H9 (cell line): ENCODE measurements around the gene SLC16A11. TPM values are rescaled to one million over a fixed set of nuclear protein-coding genes. Genes with fewer than 3 reads are reported as not detected.

ENCODE experiments used
- DNase-seq: peaks from one replicate; pipeline ENCODE4 v3.0.0-alpha.2; 2017
- H2AFZ ChIP-seq: one replicate; pipeline ENCODE4 v1.6.1; 2013; ENCODE audit warnings: mild to moderate bottlenecking, low read length, control low read depth, moderate library complexity
- H2AK5ac ChIP-seq: 2 replicates; pipeline ENCODE4 v1.6.1; 2013; ENCODE audit warnings: low read length, control low read depth, mixed read lengths; ENCODE audit not compliant: insufficient read length
- H2BK120ac ChIP-seq: one replicate; pipeline ENCODE4 v1.6.1; 2013; ENCODE audit warnings: low read depth, mild to moderate bottlenecking, low read length, control low read depth, inconsistent platforms; ENCODE audit not compliant: poor library complexity, severe bottlenecking
- H2BK12ac ChIP-seq: 2 replicates; pipeline ENCODE4 v1.6.1; 2013; ENCODE audit warnings: low read length, control low read depth, mixed read lengths, low read depth; ENCODE audit not compliant: insufficient read length
- H2BK15ac ChIP-seq: 2 replicates; pipeline ENCODE4 v1.6.1; 2013; ENCODE audit warnings: low read depth, low read length, control low read depth
- H2BK20ac ChIP-seq: one replicate; pipeline ENCODE4 v1.6.1; 2013; ENCODE audit warnings: low read depth, mild to moderate bottlenecking, low read length, control low read depth, inconsistent platforms; ENCODE audit not compliant: poor library complexity, severe bottlenecking
- H2BK5ac ChIP-seq: 2 replicates; pipeline ENCODE4 v1.6.1; 2013; ENCODE audit warnings: low read length, control low read depth, mixed read lengths; ENCODE audit not compliant: insufficient read length
- H3K14ac ChIP-seq: 2 replicates; pipeline ENCODE4 v1.6.1; 2013; ENCODE audit warnings: low read length, control low read depth; ENCODE audit not compliant: insufficient read depth
- H3K18ac ChIP-seq: 2 replicates; pipeline ENCODE4 v1.6.1; 2013; ENCODE audit warnings: low read depth, mild to moderate bottlenecking, mixed read lengths, low read length, control low read depth; ENCODE audit not compliant: insufficient read length
- H3K23ac ChIP-seq: 2 replicates; pipeline ENCODE4 v1.6.1; 2013; ENCODE audit warnings: low read length, control low read depth, mixed read lengths, low read depth; ENCODE audit not compliant: insufficient read length
- H3K23me2 ChIP-seq: 2 replicates; pipeline ENCODE4 v1.6.1; 2013; ENCODE audit warnings: low read depth, mild to moderate bottlenecking, mixed read lengths, low read length, control low read depth; ENCODE audit not compliant: insufficient read length, poor library complexity, severe bottlenecking
- H3K27ac ChIP-seq: 2 replicates; pipeline ENCODE4 v1.5.1; 2013; ENCODE audit warnings: low read length, control low read depth, mixed read lengths, low read depth; ENCODE audit not compliant: insufficient read length
- H3K27me3 ChIP-seq: 2 replicates; pipeline ENCODE4 v1.6.1; 2013; ENCODE audit warnings: low read length, control low read depth, inconsistent platforms; ENCODE audit not compliant: insufficient read depth
- H3K4ac ChIP-seq: 2 replicates; pipeline ENCODE4 v1.6.1; 2013; ENCODE audit warnings: low read depth, mild to moderate bottlenecking, control low read depth, inconsistent platforms, low read length, moderate library complexity
- H3K4me1 ChIP-seq: 2 replicates; pipeline ENCODE4 v1.6.1; 2013; ENCODE audit warnings: low read length, control low read depth, inconsistent platforms; ENCODE audit not compliant: insufficient read depth
- H3K4me2 ChIP-seq: 2 replicates; pipeline ENCODE4 v1.6.1; 2013; ENCODE audit warnings: low read length, control low read depth, mixed read lengths; ENCODE audit not compliant: insufficient read length, insufficient read depth
- H3K56ac ChIP-seq: 2 replicates; pipeline ENCODE4 v1.6.1; 2013; ENCODE audit warnings: low read depth, mild to moderate bottlenecking, mixed read lengths, low read length, control low read depth; ENCODE audit not compliant: insufficient read length
- H3K79me1 ChIP-seq: 2 replicates; pipeline ENCODE4 v1.6.1; 2013; ENCODE audit warnings: low read depth, mild to moderate bottlenecking, moderate library complexity, low read length, control low read depth, inconsistent platforms; ENCODE audit not compliant: insufficient read depth, poor library complexity, severe bottlenecking
- H3K79me2 ChIP-seq: 2 replicates; pipeline ENCODE4 v1.6.1; 2013; ENCODE audit warnings: low read length, control low read depth, inconsistent platforms; ENCODE audit not compliant: insufficient read depth
- H3K9ac ChIP-seq: 2 replicates; pipeline ENCODE4 v1.6.1; 2013; ENCODE audit warnings: low read length, control low read depth, mixed read lengths; ENCODE audit not compliant: insufficient read length; ENCODE audit errors: extremely low read depth
- H3K9me3 ChIP-seq: one replicate; pipeline ENCODE4 v1.6.1; 2013; ENCODE audit warnings: low read depth, low read length, inconsistent platforms; ENCODE audit not compliant: control insufficient read depth
- H3T11ph ChIP-seq: one replicate; pipeline ENCODE4 v1.6.1; 2013; ENCODE audit warnings: mild to moderate bottlenecking, low read length, control low read depth, inconsistent platforms
- H4K20me1 ChIP-seq: one replicate; pipeline ENCODE4 v1.6.1; 2013; ENCODE audit not compliant: control insufficient read depth, insufficient read length, insufficient read depth
- H4K5ac ChIP-seq: 2 replicates; pipeline ENCODE4 v1.6.1; 2013; ENCODE audit warnings: low read depth, mild to moderate bottlenecking, mixed read lengths, low read length, control low read depth; ENCODE audit not compliant: insufficient read length
- H4K8ac ChIP-seq: replicated peaks from 2 replicates; pipeline ENCODE4 v1.6.1; 2013; ENCODE audit warnings: low read length, control low read depth, mixed read lengths, low read depth; ENCODE audit not compliant: insufficient read length
- H4K91ac ChIP-seq: 2 replicates; pipeline ENCODE4 v1.6.1; 2013; ENCODE audit warnings: low read depth, mild to moderate bottlenecking, moderate library complexity, mixed read lengths, low read length, control low read depth; ENCODE audit not compliant: insufficient read length
- H3K27ac Mint-ChIP-seq, 3 experiments: 2 replicates in 2 of 3; 3 replicates in 1 of 3; pipeline ENCODE4 v1.8.0; 2020 to 2021; ENCODE audit warnings: mixed read lengths in 3 of 3, mild to moderate bottlenecking in 1 of 3, moderate library complexity in 1 of 3
- H3K27me3 Mint-ChIP-seq: 2 replicates; pipeline ENCODE4 v1.8.0; 2021; ENCODE audit warnings: low read depth, mild to moderate bottlenecking, moderate library complexity, mixed read lengths
- H3K36me3 Mint-ChIP-seq, 3 experiments: 2 replicates in 2 of 3; 3 replicates in 1 of 3; pipeline ENCODE4 v1.8.0; 2020 to 2021; ENCODE audit warnings: low read depth in 3 of 3, mixed read lengths in 3 of 3; ENCODE audit not compliant: insufficient read depth in 1 of 3
- H3K4me1 Mint-ChIP-seq, 2 experiments: 2 replicates each; pipeline ENCODE4 v1.8.0; 2020; ENCODE audit warnings: mixed read lengths in 2 of 2
- H3K4me3 Mint-ChIP-seq, 2 experiments: 2 replicates in 1 of 2; 3 replicates in 1 of 2; pipeline ENCODE4 v1.8.0; 2020 to 2021; ENCODE audit warnings: mild to moderate bottlenecking in 2 of 2, mixed read lengths in 2 of 2, moderate library complexity in 1 of 2
- H3K9me3 Mint-ChIP-seq, 2 experiments: 2 replicates in 1 of 2; 3 replicates in 1 of 2; pipeline ENCODE4 v1.8.0; 2020; ENCODE audit warnings: mild to moderate bottlenecking in 2 of 2, mixed read lengths in 2 of 2, moderate library complexity in 1 of 2
- WGBS: extraction: QIAGEN DNeasy Blood & Tissue Kit; methylation state at CpG from one replicate; pipeline ENCODE4 v1.1.7; 2013; ENCODE audit warnings: missing lambda C conversion rate, low lambda C conversion rate, mixed read lengths; ENCODE audit not compliant: insufficient read length; ENCODE audit errors: extremely low coverage; 5-methylcytosine and 5-hydroxymethylcytosine counted together
- total RNA-seq: library from RNA; stranded (reverse); gene quantifications from 2 replicates; pipeline ENCODE4 v1.2.1, GENCODE V29; 2021
- TF ChIP-seq, protein P1 (sequence below): fragments of 200-600 bp; sonication (generic); conservative IDR thresholded peaks from 3 replicates; pipeline ENCODE4 v1.8.0; 2021; ENCODE audit warnings: antibody characterized with exemption, mild to moderate bottlenecking

SLC16A11 gene
- total RNA-seq, 1 experiment from 2014 or later = 0.13 TPM

DNA sequence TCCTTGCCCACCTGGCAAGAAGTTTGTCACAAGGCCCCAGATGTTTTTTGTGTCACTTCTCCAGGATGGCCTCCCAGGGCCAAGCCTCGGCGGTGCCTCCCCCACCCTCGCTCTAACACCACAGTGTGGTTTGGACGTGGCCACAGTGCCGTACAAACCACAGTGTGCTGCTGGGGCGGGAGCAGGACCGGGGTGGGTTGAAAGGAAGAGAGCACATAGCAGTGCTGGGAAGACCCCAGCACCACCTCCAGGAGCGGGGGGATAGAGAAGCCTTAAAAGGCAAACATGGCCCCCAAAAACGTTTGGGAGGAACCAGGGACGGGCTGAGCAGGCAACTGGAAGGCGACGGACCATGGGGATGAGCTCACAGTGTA is 26.1 kb downstream of the SLC16A11 start:
- Histone ChIP-seq H3K27ac (no peak overlapping the region), H2AFZ (no peak overlapping the region), H2BK15ac (no peak overlapping the region), H3K79me2 (no peaks in the 10 kb centered on the region), H3T11ph (no peak overlapping the region), H3K9me3 (no peaks in the 10 kb centered on the region), H3K23ac (no peak overlapping the region), H3K4ac (no peak overlapping the region), H3K23me2 (peaks cover 21% of the 10 kb centered on the region), H3K27me3 (peaks cover 6% of the 10 kb centered on the region; the same call in 1 of the 2 replicates), H2AK5ac (no peak overlapping the region), H3K14ac (no peak overlapping the region), H3K18ac (no peak overlapping the region), H2BK120ac (no peak overlapping the region), H2BK5ac (no peak overlapping the region), H3K79me1 (no peaks in the 10 kb centered on the region), H3K4me1 (0 out of 2 replicates have a peak, but pooled peaks cover 3% of the 10 kb centered on the region), H3K56ac (no peak overlapping the region), H3K4me2 (no peak overlapping the region), H4K8ac (no peak overlapping the region), H3K9ac (no peak overlapping the region), H4K20me1 (no peaks in the 10 kb centered on the region), H2BK20ac (no peak overlapping the region), H4K91ac (no peak overlapping the region), H4K5ac (no peak overlapping the region), H2BK12ac (no peak overlapping the region)
- no CpG with 5 or more reads among the region's 12 CpGs for WGBS
- Mint-ChIP-seq H3K4me3 (no peak overlapping the region; a peak in 1 of 5 replicates), H3K27me3 (peaks cover 26% of the 10 kb centered on the region), H3K4me1 (peaks cover 35 to 64% of the 10 kb centered on the region in 2 experiments), H3K27ac (peak overlapping the region in 1 of 3 experiments; percentile 15; a peak in 1 of 7 replicates), H3K9me3 (no peaks in the 10 kb centered on the region; a peak in 1 of 5 replicates), H3K36me3 (peaks cover 2 to 22% (median 3%) of the 10 kb centered on the region in 3 experiments; a peak in 4 of 7 replicates)
- TF ChIP-seq, protein P1, sequence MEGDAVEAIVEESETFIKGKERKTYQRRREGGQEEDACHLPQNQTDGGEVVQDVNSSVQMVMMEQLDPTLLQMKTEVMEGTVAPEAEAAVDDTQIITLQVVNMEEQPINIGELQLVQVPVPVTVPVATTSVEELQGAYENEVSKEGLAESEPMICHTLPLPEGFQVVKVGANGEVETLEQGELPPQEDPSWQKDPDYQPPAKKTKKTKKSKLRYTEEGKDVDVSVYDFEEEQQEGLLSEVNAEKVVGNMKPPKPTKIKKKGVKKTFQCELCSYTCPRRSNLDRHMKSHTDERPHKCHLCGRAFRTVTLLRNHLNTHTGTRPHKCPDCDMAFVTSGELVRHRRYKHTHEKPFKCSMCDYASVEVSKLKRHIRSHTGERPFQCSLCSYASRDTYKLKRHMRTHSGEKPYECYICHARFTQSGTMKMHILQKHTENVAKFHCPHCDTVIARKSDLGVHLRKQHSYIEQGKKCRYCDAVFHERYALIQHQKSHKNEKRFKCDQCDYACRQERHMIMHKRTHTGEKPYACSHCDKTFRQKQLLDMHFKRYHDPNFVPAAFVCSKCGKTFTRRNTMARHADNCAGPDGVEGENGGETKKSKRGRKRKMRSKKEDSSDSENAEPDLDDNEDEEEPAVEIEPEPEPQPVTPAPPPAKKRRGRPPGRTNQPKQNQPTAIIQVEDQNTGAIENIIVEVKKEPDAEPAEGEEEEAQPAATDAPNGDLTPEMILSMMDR = no peak
- no peak for DNase-seq
